K562 (cell line): ENCODE results near the gene RGS14. TPM values are rescaled to one million over a fixed set of nuclear protein-coding genes. Genes with fewer than 3 reads are reported as not detected.

Source experiments
- PRDM10 ChIP-seq: fragments of 450-650 bp; IDR thresholded peaks from 2 replicates; pipeline ENCODE4 v1.6.1; 2018; ENCODE audit not compliant: partially characterized antibody
- ZC3H8 ChIP-seq: fragments of 450-650 bp; IDR thresholded peaks from 2 replicates; pipeline ENCODE4 v1.6.1; 2017
- ZNF57 ChIP-seq: fragments of 450-650 bp; formaldehyde crosslinking; IDR thresholded peaks from 2 replicates; pipeline ENCODE4 v1.4.0; 2020; ENCODE audit warnings: mild to moderate bottlenecking, moderate library complexity
- polyA plus RNA-seq, 8 experiments: library from polyadenylated mRNA; depleted of rRNA in 4 of 8; stranded (reverse) in 5 of 8; unstranded in 3 of 8; fragments of >200 nt; fragmentation: Nextera tagmentation in 2 of 8; fragmentation: Illumina TruSeq in 1 of 8; extraction: Ambion mirVana in 2 of 8; extraction: Trizol in 1 of 8; gene quantifications; 2 replicates each; pipeline versions ENCODE4 v1.2.1 to v1.2.3, GENCODE V29; 2011 to 2014; ENCODE audit warnings: inconsistent platforms in 1 of 8, missing spikeins in 1 of 8
- total RNA-seq, 7 experiments: library from RNA; depleted of rRNA in 6 of 7; stranded (reverse); fragments of >200 nt in 6 of 7; fragmentation: Illumina TruSeq in 2 of 7; extraction: Trizol in 2 of 7; gene quantifications; 2 replicates each; pipeline versions ENCODE4 v1.2.1 to v1.2.3, GENCODE V29; 2011 to 2021; ENCODE audit warnings: low replicate concordance in 1 of 7
- TF ChIP-seq, protein P1 (sequence below), 2 experiments: fragments of 200-800 bp in 1 of 2; sonication (Bioruptor generic) in 1 of 2; sonication (generic) in 1 of 2; formaldehyde crosslinking in 1 of 2; IDR thresholded peaks in 1 of 2; conservative IDR thresholded peaks in 1 of 2; 2 replicates each; pipeline versions ENCODE4 v1.5.0 to v1.6.1; 2016 to 2020; ENCODE audit warnings: missing compliant biosample characterization in 1 of 2, missing genetic modification characterization in 1 of 2, missing genetic modification reagents in 1 of 2

Gene RGS14
- total and polyA plus RNA-seq, 9 of the 15 experiments (the other 6 are each of a cell fraction or from before 2014, with no cell fraction given) = 0.28 to 75.9 (median 34.5) TPM

GRCh38 chr5:177365845-177366527 lies 8.3 kb downstream of the RGS14 start (continued):
- TF ChIP-seq PRDM10 (peak; percentile 95), ZC3H8 (no peak), ZNF57 (0 out of 2 replicates have a peak, but pooled peaks have one; percentile 12)
- TF ChIP-seq, protein P1, sequence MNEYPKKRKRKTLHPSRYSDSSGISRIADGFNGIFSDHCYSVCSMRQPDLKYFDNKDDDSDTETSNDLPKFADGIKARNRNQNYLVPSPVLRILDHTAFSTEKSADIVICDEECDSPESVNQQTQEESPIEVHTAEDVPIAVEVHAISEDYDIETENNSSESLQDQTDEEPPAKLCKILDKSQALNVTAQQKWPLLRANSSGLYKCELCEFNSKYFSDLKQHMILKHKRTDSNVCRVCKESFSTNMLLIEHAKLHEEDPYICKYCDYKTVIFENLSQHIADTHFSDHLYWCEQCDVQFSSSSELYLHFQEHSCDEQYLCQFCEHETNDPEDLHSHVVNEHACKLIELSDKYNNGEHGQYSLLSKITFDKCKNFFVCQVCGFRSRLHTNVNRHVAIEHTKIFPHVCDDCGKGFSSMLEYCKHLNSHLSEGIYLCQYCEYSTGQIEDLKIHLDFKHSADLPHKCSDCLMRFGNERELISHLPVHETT (CRISPR knock-in tag; conservative IDR thresholded peaks at IDR 0.05 in 1 of 2, IDR thresholded peaks at IDR 0.05 in 1 of 2) = 0 out of 4 replicates have a peak, but pooled peaks of 1 of the 2 experiments have one; percentile 0
